K562 (cell line): ENCODE data around the gene PDE11A. TPM values are rescaled to one million over a fixed set of nuclear protein-coding genes. Genes with fewer than 3 reads are reported as not detected.

ENCODE experiments used
- BRCA1 ChIP-seq, 2 experiments: fragments of 450-650 bp in 1 of 2; sonication (generic) in 1 of 2; formaldehyde crosslinking in 1 of 2; IDR thresholded peaks; 2 replicates each; pipeline versions ENCODE4 v1.5.0 to v1.6.1; 2017 to 2020; ENCODE audit warnings: mild to moderate bottlenecking in 1 of 2, missing genetic modification reagents in 1 of 2
- CREM ChIP-seq: IDR thresholded peaks from 2 replicates; pipeline ENCODE4 v1.6.1; 2014; ENCODE audit warnings: antibody characterized with exemption, low read depth
- FOXM1 ChIP-seq, 2 experiments: fragments of 450-650 bp in 1 of 2; sonication (generic) in 1 of 2; formaldehyde crosslinking in 1 of 2; IDR thresholded peaks; 2 replicates each; pipeline versions ENCODE4 v1.6.1 to v1.9.0; 2017 to 2022; ENCODE audit warnings: low read depth in 2 of 2, mild to moderate bottlenecking in 2 of 2, missing genetic modification reagents in 1 of 2, moderate library complexity in 1 of 2
- JUN ChIP-seq, 2 experiments: sonication (generic) in 1 of 2; formaldehyde crosslinking in 1 of 2; IDR thresholded peaks; 2 replicates each; pipeline versions ENCODE4 v1.6.1 to v1.8.0; 2012 to 2022; ENCODE audit warnings: borderline replicate concordance in 2 of 2, mild to moderate bottlenecking in 2 of 2, improper control_type of control experiment in 1 of 2, low read depth in 1 of 2, low read length in 1 of 2, missing genetic modification reagents in 1 of 2
- MAZ ChIP-seq, 2 experiments: fragments of 450-650 bp in 1 of 2; sonication (generic) in 1 of 2; formaldehyde crosslinking; IDR thresholded peaks in 1 of 2; conservative IDR thresholded peaks in 1 of 2; 2 replicates each; pipeline versions ENCODE4 v1.4.0 to v1.5.0; 2020; ENCODE audit warnings: mild to moderate bottlenecking in 1 of 2, missing genetic modification reagents in 1 of 2
- YY1 ChIP-seq, 3 experiments: IDR thresholded peaks; 2 replicates each; pipeline ENCODE4 v1.6.1; 2011; ENCODE audit warnings: low read length in 2 of 3, mild to moderate bottlenecking in 2 of 3, moderate library complexity in 2 of 3, borderline replicate concordance in 1 of 3, control low read depth in 1 of 3, low read depth in 1 of 3; ENCODE audit not compliant: insufficient read depth in 3 of 3, insufficient replicate concordance in 2 of 3, control insufficient read depth in 1 of 3, insufficient read length in 1 of 3; ENCODE audit errors: extremely low read depth in 1 of 3
- ZNF668 ChIP-seq: fragments of 250-450 bp; sonication (Bioruptor Pico); IDR thresholded peaks from 2 replicates; pipeline ENCODE4 v1.8.0; 2022; ENCODE audit warnings: mild to moderate bottlenecking, inconsistent platforms
- ZSCAN32 ChIP-seq: fragments of 450-650 bp; formaldehyde crosslinking; IDR thresholded peaks from 2 replicates; pipeline ENCODE4 v1.4.0; 2020; ENCODE audit warnings: mild to moderate bottlenecking, moderate library complexity
- polyA plus RNA-seq, 8 experiments: library from polyadenylated mRNA; depleted of rRNA in 4 of 8; stranded (reverse) in 5 of 8; unstranded in 3 of 8; fragments of >200 nt; fragmentation: Nextera tagmentation in 2 of 8; fragmentation: Illumina TruSeq in 1 of 8; extraction: Ambion mirVana in 2 of 8; extraction: Trizol in 1 of 8; gene quantifications; 2 replicates each; pipeline versions ENCODE4 v1.2.1 to v1.2.3, GENCODE V29; 2011 to 2014; ENCODE audit warnings: inconsistent platforms in 1 of 8, missing spikeins in 1 of 8
- total RNA-seq, 7 experiments: library from RNA; depleted of rRNA in 6 of 7; stranded (reverse); fragments of >200 nt in 6 of 7; fragmentation: Illumina TruSeq in 2 of 7; extraction: Trizol in 2 of 7; gene quantifications; 2 replicates each; pipeline versions ENCODE4 v1.2.1 to v1.2.3, GENCODE V29; 2011 to 2021; ENCODE audit warnings: low replicate concordance in 1 of 7
- TF ChIP-seq, protein P1 (sequence below): sonication (generic); formaldehyde crosslinking; IDR thresholded peaks from 2 replicates; pipeline ENCODE4 v1.8.1; 2023; ENCODE audit warnings: mild to moderate bottlenecking, missing genetic modification reagents
- TF ChIP-seq, protein P2 (sequence below): fragments of 250-450 bp; sonication (Bioruptor Pico); IDR thresholded peaks from 2 replicates; pipeline ENCODE4 v1.5.0; 2021; ENCODE audit warnings: mild to moderate bottlenecking, borderline replicate concordance
- TF ChIP-seq, protein P3 (sequence below): fragments of 450-650 bp; IDR thresholded peaks from 2 replicates; pipeline ENCODE4 v1.7.0; 2016; ENCODE audit warnings: borderline replicate concordance
- TF ChIP-seq, protein P4 (sequence below): IDR thresholded peaks from 3 replicates; pipeline ENCODE4 v1.6.1; 2011; ENCODE audit warnings: borderline replicate concordance, mild to moderate bottlenecking, moderate library complexity; ENCODE audit not compliant: insufficient read length; ENCODE audit errors: extremely low read depth

PDE11A gene
- total and polyA plus RNA-seq, 9 of the 15 experiments (the other 6 are each of a cell fraction or from before 2014, with no cell fraction given): 3.2 to 22.1 (median 5.7) TPM

DNA sequence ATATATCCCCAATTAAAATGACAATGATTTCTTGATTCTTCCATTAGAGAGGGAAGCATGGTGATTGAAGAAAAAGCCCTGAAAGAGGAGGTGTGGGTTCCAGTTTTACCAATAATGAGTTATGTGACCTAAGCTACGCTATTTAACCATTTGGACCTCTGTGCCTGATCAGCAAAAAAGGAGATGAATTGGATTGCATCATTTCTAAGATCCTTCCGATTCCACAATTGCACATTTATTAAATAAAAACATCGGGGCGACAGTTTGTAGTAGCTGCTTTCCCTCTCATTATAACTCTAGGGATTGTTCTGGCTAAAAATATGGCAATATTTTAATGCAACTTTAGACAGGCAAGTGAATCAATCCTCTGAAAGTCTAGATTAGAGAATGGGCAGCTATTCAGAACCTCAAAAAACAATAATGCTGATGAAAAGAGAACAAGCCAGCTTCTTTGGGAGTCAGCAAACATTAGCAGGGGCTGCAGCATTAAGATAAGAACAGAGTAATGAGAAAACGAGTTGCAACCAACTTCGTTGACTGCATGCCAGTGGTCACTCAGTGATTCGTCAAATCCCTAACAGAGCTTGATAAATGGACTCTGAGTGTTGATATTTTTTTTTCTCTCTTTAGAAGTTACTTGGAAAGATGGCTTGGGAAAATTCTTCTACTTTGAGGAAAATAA is 378.8 kb downstream of the PDE11A start (continued):
- TF ChIP-seq, protein P1, sequence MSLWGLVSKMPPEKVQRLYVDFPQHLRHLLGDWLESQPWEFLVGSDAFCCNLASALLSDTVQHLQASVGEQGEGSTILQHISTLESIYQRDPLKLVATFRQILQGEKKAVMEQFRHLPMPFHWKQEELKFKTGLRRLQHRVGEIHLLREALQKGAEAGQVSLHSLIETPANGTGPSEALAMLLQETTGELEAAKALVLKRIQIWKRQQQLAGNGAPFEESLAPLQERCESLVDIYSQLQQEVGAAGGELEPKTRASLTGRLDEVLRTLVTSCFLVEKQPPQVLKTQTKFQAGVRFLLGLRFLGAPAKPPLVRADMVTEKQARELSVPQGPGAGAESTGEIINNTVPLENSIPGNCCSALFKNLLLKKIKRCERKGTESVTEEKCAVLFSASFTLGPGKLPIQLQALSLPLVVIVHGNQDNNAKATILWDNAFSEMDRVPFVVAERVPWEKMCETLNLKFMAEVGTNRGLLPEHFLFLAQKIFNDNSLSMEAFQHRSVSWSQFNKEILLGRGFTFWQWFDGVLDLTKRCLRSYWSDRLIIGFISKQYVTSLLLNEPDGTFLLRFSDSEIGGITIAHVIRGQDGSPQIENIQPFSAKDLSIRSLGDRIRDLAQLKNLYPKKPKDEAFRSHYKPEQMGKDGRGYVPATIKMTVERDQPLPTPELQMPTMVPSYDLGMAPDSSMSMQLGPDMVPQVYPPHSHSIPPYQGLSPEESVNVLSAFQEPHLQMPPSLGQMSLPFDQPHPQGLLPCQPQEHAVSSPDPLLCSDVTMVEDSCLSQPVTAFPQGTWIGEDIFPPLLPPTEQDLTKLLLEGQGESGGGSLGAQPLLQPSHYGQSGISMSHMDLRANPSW: no peak
- TF ChIP-seq JUN (IDR thresholded peaks at IDR 0.05; ENCODE audit: borderline replicate concordance, low read depth, low read length) (no peak), JUN (CRISPR knock-in tag; IDR thresholded peaks at IDR 0.05; ENCODE audit: borderline replicate concordance) (no peak), ZNF668 (CRISPR knock-in tag) (0 out of 2 replicates have a peak, but pooled peaks have one; percentile 6), BRCA1 (IDR thresholded peaks at IDR 0.05) (no peak), BRCA1 (CRISPR knock-in tag; IDR thresholded peaks at IDR 0.05) (no peak), ZSCAN32 (CRISPR knock-in tag) (peak; percentile 85), CREM (peak; percentile 60; the same call in 1 of the 2 replicates), YY1 (IDR thresholded peaks at IDR 0.05; ENCODE audit: borderline replicate concordance in 1 of 3, control insufficient read depth in 1 of 3, extremely low read depth in 1 of 3, insufficient read depth in 3 of 3, insufficient read length in 1 of 3, insufficient replicate concordance in 2 of 3, low read depth in 1 of 3, low read length in 2 of 3) (no peak), MAZ (CRISPR knock-in tag; conservative IDR thresholded peaks at IDR 0.05 in 1 of 2, IDR thresholded peaks at IDR 0.05 in 1 of 2) (peak; percentile 24 to 49; a peak in 2 of 4 replicates), FOXM1 (IDR thresholded peaks at IDR 0.05; ENCODE audit: low read depth) (peak; percentile 88), FOXM1 (CRISPR knock-in tag; IDR thresholded peaks at IDR 0.05; ENCODE audit: low read depth) (no peak)
- TF ChIP-seq, protein P2, sequence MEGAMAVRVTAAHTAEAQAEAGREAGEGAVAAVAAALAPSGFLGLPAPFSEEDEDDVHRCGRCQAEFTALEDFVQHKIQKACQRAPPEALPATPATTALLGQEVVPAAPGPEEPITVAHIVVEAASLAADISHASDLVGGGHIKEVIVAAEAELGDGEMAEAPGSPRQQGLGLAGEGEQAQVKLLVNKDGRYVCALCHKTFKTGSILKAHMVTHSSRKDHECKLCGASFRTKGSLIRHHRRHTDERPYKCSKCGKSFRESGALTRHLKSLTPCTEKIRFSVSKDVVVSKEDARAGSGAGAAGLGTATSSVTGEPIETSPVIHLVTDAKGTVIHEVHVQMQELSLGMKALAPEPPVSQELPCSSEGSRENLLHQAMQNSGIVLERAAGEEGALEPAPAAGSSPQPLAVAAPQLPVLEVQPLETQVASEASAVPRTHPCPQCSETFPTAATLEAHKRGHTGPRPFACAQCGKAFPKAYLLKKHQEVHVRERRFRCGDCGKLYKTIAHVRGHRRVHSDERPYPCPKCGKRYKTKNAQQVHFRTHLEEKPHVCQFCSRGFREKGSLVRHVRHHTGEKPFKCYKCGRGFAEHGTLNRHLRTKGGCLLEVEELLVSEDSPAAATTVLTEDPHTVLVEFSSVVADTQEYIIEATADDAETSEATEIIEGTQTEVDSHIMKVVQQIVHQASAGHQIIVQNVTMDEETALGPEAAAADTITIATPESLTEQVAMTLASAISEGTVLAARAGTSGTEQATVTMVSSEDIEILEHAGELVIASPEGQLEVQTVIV: no peak
- TF ChIP-seq, protein P3, sequence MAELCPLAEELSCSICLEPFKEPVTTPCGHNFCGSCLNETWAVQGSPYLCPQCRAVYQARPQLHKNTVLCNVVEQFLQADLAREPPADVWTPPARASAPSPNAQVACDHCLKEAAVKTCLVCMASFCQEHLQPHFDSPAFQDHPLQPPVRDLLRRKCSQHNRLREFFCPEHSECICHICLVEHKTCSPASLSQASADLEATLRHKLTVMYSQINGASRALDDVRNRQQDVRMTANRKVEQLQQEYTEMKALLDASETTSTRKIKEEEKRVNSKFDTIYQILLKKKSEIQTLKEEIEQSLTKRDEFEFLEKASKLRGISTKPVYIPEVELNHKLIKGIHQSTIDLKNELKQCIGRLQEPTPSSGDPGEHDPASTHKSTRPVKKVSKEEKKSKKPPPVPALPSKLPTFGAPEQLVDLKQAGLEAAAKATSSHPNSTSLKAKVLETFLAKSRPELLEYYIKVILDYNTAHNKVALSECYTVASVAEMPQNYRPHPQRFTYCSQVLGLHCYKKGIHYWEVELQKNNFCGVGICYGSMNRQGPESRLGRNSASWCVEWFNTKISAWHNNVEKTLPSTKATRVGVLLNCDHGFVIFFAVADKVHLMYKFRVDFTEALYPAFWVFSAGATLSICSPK: no peak
- TF ChIP-seq, protein P4, sequence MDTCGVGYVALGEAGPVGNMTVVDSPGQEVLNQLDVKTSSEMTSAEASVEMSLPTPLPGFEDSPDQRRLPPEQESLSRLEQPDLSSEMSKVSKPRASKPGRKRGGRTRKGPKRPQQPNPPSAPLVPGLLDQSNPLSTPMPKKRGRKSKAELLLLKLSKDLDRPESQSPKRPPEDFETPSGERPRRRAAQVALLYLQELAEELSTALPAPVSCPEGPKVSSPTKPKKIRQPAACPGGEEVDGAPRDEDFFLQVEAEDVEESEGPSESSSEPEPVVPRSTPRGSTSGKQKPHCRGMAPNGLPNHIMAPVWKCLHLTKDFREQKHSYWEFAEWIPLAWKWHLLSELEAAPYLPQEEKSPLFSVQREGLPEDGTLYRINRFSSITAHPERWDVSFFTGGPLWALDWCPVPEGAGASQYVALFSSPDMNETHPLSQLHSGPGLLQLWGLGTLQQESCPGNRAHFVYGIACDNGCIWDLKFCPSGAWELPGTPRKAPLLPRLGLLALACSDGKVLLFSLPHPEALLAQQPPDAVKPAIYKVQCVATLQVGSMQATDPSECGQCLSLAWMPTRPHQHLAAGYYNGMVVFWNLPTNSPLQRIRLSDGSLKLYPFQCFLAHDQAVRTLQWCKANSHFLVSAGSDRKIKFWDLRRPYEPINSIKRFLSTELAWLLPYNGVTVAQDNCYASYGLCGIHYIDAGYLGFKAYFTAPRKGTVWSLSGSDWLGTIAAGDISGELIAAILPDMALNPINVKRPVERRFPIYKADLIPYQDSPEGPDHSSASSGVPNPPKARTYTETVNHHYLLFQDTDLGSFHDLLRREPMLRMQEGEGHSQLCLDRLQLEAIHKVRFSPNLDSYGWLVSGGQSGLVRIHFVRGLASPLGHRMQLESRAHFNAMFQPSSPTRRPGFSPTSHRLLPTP: no peak
